ENCODE measurements around the gene PHACTR2.

PHACTR2 gene

DNA sequence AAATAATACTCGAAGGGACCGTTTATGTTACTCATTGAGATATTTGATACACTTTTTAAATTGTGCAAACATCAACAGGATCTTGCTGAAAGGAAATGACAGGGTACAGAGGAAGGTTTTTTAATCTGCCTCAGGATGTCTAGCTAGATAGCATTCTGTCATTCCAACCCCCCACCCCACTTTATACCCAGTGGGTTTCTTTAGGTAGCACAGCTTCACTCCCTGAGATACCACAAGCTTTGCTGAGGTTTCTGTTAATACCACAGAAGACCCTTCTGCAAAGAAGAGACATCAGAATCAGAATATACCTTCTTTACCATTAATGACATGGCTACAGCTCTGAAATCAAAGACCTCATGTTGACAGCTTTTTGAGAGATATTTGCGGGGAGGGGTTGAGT, 1.3 kb downstream of the PHACTR2 start:
- DNase-seq = no peak
- Histone ChIP-seq H3K4me1 (ENCODE audit: low read length) (no peaks in the 10 kb centered on the region), H3F3A (ENCODE audit: insufficient read depth, low read length) (no peaks in the 10 kb centered on the region), H3K4me2 (ENCODE audit: low read depth, low read length) (no peak overlapping the region), H3K79me2 (ENCODE audit: low read length) (no peaks in the 10 kb centered on the region), H3K9ac (ENCODE audit: low read length) (no peak overlapping the region), H3K4me3 (ENCODE audit: low read length) (no peak overlapping the region), H3K27ac (ENCODE audit: low read length) (no peak overlapping the region), H2AFZ (ENCODE audit: low read length) (no peak overlapping the region), H3K9me3 (replicated peaks; ENCODE audit: insufficient read depth, low read length) (no peaks in the 10 kb centered on the region), H3K9me2 (replicated peaks; ENCODE audit: insufficient read depth, low read length) (no peaks in the 10 kb centered on the region), H3K27me3 (replicated peaks; ENCODE audit: insufficient read depth, low read length) (no peaks in the 10 kb centered on the region), H3K36me3 (replicated peaks; ENCODE audit: insufficient read depth, low read length) (no peaks in the 10 kb centered on the region), H4K20me1 (ENCODE audit: insufficient read depth, low read length) (no peaks in the 10 kb centered on the region)
- no peak for TF ChIP-seq EZH2 (optimal IDR thresholded peaks at IDR 0.05; ENCODE audit: low read depth, low read length)
- no peak for TF ChIP-seq EZH2phosphoT487 (IDR thresholded peaks at IDR 0.05; ENCODE audit: low read length)
- TF ChIP-seq, protein P1, sequence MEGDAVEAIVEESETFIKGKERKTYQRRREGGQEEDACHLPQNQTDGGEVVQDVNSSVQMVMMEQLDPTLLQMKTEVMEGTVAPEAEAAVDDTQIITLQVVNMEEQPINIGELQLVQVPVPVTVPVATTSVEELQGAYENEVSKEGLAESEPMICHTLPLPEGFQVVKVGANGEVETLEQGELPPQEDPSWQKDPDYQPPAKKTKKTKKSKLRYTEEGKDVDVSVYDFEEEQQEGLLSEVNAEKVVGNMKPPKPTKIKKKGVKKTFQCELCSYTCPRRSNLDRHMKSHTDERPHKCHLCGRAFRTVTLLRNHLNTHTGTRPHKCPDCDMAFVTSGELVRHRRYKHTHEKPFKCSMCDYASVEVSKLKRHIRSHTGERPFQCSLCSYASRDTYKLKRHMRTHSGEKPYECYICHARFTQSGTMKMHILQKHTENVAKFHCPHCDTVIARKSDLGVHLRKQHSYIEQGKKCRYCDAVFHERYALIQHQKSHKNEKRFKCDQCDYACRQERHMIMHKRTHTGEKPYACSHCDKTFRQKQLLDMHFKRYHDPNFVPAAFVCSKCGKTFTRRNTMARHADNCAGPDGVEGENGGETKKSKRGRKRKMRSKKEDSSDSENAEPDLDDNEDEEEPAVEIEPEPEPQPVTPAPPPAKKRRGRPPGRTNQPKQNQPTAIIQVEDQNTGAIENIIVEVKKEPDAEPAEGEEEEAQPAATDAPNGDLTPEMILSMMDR (IDR thresholded peaks at IDR 0.05; ENCODE audit: low read length) = no peak

DNA sequence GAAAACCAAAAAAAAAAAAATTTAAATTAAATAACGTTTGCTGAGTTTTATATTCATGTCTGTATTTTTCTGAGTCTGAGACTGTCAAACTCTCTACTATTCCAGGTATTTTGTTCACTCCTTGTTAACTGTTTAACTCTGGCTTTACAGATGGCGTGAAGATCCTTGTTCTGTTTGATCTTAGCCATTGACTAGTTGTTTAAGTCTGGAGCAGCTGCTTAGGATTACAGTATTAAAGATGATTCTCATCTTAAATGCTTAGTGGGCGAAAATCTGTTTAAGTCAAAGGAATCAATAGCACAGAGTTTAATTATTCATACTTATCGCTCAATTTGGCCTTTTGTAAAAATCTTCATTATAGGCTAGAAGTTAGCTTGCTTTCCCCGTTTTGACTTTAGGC, 2.4 kb downstream of the PHACTR2 start:
- Histone ChIP-seq H3K79me2 (ENCODE audit: low read length) (no peaks in the 10 kb centered on the region), H2AFZ (ENCODE audit: low read length) (no peak overlapping the region), H3K27me3 (replicated peaks; ENCODE audit: insufficient read depth, low read length) (no peaks in the 10 kb centered on the region), H3K4me2 (ENCODE audit: low read depth, low read length) (no peak overlapping the region), H3K4me1 (ENCODE audit: low read length) (no peaks in the 10 kb centered on the region), H3K4me3 (ENCODE audit: low read length) (no peak overlapping the region), H3K36me3 (replicated peaks; ENCODE audit: insufficient read depth, low read length) (no peaks in the 10 kb centered on the region), H3K9ac (ENCODE audit: low read length) (no peak overlapping the region), H4K20me1 (ENCODE audit: insufficient read depth, low read length) (no peaks in the 10 kb centered on the region), H3K9me2 (replicated peaks; ENCODE audit: insufficient read depth, low read length) (no peaks in the 10 kb centered on the region), H3K9me3 (replicated peaks; ENCODE audit: insufficient read depth, low read length) (no peaks in the 10 kb centered on the region), H3K27ac (ENCODE audit: low read length) (no peak overlapping the region), H3F3A (ENCODE audit: insufficient read depth, low read length) (no peaks in the 10 kb centered on the region)
- DNase-seq = no peak
- TF ChIP-seq EZH2 (optimal IDR thresholded peaks at IDR 0.05; ENCODE audit: low read depth, low read length) (no peak), EZH2phosphoT487 (IDR thresholded peaks at IDR 0.05; ENCODE audit: low read length) (no peak)
- TF ChIP-seq, protein P1 (IDR thresholded peaks at IDR 0.05; ENCODE audit: low read length) = no peak

DNA sequence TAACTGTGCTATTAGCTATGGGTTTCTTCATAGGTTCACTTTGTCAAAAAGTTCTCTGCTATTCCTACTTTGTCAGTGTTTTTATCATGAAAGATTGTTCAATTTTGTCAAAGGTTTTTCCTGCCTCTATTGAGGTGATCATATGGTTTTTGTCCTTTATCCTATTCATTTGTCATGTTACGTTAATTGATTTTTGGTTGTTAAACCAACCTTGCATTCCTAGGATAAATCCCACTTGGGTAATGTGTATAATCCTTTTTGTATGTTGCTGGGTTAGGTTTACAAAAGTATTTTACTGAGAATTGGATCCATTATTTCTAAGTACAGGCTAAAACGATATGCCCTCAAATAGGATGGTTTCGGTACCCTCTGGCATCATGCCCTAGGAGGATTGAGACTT, 5.0 kb downstream of the PHACTR2 start:
- no peak overlapping the region for H3K4me2 ChIP-seq (ENCODE audit: low read depth, low read length)
- no peaks in the 10 kb centered on the region for H3K9me3 ChIP-seq (replicated peaks; ENCODE audit: insufficient read depth, low read length)
- H3K4me1 ChIP-seq (ENCODE audit: low read length) = no peaks in the 10 kb centered on the region
- H3F3A ChIP-seq (ENCODE audit: insufficient read depth, low read length) = no peaks in the 10 kb centered on the region
- TF ChIP-seq EZH2phosphoT487 (IDR thresholded peaks at IDR 0.05; ENCODE audit: low read length) = no peak
- TF ChIP-seq EZH2 (optimal IDR thresholded peaks at IDR 0.05; ENCODE audit: low read depth, low read length) = no peak
- TF ChIP-seq, protein P1 (IDR thresholded peaks at IDR 0.05; ENCODE audit: low read length) = no peak
- H3K9ac ChIP-seq (ENCODE audit: low read length) = no peak overlapping the region
- H3K36me3 ChIP-seq (replicated peaks; ENCODE audit: insufficient read depth, low read length) = no peaks in the 10 kb centered on the region
- no peaks in the 10 kb centered on the region for H4K20me1 ChIP-seq (ENCODE audit: insufficient read depth, low read length)
- no peak for DNase-seq
- H2AFZ ChIP-seq (ENCODE audit: low read length) = no peak overlapping the region
- no peaks in the 10 kb centered on the region for H3K79me2 ChIP-seq (ENCODE audit: low read length)
- H3K4me3 ChIP-seq (ENCODE audit: low read length) = no peak overlapping the region
- H3K27me3 ChIP-seq (replicated peaks; ENCODE audit: insufficient read depth, low read length) = no peaks in the 10 kb centered on the region
- H3K27ac ChIP-seq (ENCODE audit: low read length) = no peak overlapping the region
- no peaks in the 10 kb centered on the region for H3K9me2 ChIP-seq (replicated peaks; ENCODE audit: insufficient read depth, low read length)

All from MM.1S (cell line).